ENCODE data around the gene SARS2.

Gene SARS2, protein sequence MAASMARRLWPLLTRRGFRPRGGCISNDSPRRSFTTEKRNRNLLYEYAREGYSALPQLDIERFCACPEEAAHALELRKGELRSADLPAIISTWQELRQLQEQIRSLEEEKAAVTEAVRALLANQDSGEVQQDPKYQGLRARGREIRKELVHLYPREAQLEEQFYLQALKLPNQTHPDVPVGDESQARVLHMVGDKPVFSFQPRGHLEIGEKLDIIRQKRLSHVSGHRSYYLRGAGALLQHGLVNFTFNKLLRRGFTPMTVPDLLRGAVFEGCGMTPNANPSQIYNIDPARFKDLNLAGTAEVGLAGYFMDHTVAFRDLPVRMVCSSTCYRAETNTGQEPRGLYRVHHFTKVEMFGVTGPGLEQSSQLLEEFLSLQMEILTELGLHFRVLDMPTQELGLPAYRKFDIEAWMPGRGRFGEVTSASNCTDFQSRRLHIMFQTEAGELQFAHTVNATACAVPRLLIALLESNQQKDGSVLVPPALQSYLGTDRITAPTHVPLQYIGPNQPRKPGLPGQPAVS

GRCh38 chr19:38929929-38930775, at the start of gene SARS2:
SARS2 (minus strand) TSS chr19:38930763; CDS start chr19:38930736, 27 bp downstream.
- Histone ChIP-seq H3K36me3 (ENCODE audit: control insufficient read depth, insufficient read depth, low read length) (no peaks in the 10 kb centered on the region), H3K9ac (peak within 1 kb of the TSS; percentile 50), H3K27me3 (ENCODE audit: control insufficient read depth, insufficient read depth, low read length) (no peaks in the 10 kb centered on the region), H3K27ac (peak within 1 kb of the TSS; percentile 91), H3K4me2 (ENCODE audit: low read length) (peak within 1 kb of the TSS; percentile 98), H3K4me1 (peaks cover 5% of the 10 kb centered on the region), H3K4me3 (ENCODE audit: low read depth, low read length) (peak within 1 kb of the TSS; percentile 100), H3K9me3 (ENCODE audit: control insufficient read depth, low read length) (no peaks in the 10 kb centered on the region), H3K79me2 (no peaks in the 10 kb centered on the region), H2AFZ (peak within 1 kb of the TSS; percentile 87)
- TF ChIP-seq, protein P1, sequence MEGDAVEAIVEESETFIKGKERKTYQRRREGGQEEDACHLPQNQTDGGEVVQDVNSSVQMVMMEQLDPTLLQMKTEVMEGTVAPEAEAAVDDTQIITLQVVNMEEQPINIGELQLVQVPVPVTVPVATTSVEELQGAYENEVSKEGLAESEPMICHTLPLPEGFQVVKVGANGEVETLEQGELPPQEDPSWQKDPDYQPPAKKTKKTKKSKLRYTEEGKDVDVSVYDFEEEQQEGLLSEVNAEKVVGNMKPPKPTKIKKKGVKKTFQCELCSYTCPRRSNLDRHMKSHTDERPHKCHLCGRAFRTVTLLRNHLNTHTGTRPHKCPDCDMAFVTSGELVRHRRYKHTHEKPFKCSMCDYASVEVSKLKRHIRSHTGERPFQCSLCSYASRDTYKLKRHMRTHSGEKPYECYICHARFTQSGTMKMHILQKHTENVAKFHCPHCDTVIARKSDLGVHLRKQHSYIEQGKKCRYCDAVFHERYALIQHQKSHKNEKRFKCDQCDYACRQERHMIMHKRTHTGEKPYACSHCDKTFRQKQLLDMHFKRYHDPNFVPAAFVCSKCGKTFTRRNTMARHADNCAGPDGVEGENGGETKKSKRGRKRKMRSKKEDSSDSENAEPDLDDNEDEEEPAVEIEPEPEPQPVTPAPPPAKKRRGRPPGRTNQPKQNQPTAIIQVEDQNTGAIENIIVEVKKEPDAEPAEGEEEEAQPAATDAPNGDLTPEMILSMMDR (IDR thresholded peaks at IDR 0.05), result peak; percentile 100

DNA sequence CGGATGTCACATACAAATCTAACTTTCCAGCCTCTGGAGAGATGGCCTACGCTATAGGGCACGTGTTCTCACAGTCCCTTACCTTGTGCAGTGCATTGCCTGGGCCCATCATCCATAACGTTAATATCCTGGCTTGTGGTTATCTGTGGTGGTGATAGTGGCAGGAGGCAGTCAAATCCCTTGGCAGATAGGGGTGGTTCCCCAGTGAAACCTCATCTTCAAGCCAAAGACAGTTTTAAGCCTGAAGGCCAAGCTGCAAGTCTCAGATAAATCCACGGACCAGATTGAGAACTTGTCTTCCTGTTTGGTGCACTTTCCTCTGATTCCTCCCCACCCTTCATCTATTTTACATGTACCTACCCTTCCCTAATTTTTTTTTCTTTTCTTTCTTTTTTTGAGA, 49.2 kb upstream of the SARS2 start:
- TF ChIP-seq, protein P1 (IDR thresholded peaks at IDR 0.05), result no peak
- Histone ChIP-seq H2AFZ (no peak overlapping the region), H3K4me3 (ENCODE audit: low read depth, low read length) (no peak overlapping the region), H3K4me1 (no peaks in the 10 kb centered on the region), H3K27me3 (ENCODE audit: control insufficient read depth, insufficient read depth, low read length) (no peaks in the 10 kb centered on the region), H3K9ac (no peak overlapping the region), H3K79me2 (no peaks in the 10 kb centered on the region), H3K4me2 (ENCODE audit: low read length) (no peak overlapping the region), H3K27ac (no peak overlapping the region), H3K9me3 (ENCODE audit: control insufficient read depth, low read length) (no peaks in the 10 kb centered on the region), H3K36me3 (ENCODE audit: control insufficient read depth, insufficient read depth, low read length) (no peaks in the 10 kb centered on the region)

DNA sequence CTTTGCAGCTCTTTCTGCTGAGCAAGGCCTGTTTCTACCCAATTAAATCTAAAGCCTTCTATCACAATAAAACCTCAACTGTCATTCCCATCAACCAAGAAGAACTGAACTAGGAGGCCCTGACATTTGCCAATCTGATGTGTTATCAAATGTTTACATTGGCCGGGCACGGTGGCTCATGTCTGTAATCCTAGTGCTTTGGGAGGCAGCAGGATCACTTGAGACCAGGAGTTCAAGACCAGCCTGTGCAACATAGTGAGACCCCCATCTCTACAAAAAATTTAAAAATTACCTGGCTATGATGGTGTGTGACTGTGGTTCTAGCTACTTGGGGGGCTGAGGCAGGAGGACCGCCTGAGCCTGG, 47.7 kb upstream of the SARS2 start:
- peak overlapping the region; percentile 9 for H3K4me2 ChIP-seq (ENCODE audit: low read length)
- H3K9me3 ChIP-seq (ENCODE audit: control insufficient read depth, low read length), result no peaks in the 10 kb centered on the region
- H3K27me3 ChIP-seq (ENCODE audit: control insufficient read depth, insufficient read depth, low read length), result no peaks in the 10 kb centered on the region
- TF ChIP-seq, protein P1 (IDR thresholded peaks at IDR 0.05), result no peak
- H3K79me2 ChIP-seq, result peaks cover 2% of the 10 kb centered on the region
- H3K9ac ChIP-seq, result no peak overlapping the region
- peak overlapping the region; percentile 59 for H3K27ac ChIP-seq
- no peaks in the 10 kb centered on the region for H3K36me3 ChIP-seq (ENCODE audit: control insufficient read depth, insufficient read depth, low read length)
- H3K4me1 ChIP-seq, result no peaks in the 10 kb centered on the region
- no peak overlapping the region for H3K4me3 ChIP-seq (ENCODE audit: low read depth, low read length)
- peak overlapping the region; percentile 71 for H2AFZ ChIP-seq

DNA sequence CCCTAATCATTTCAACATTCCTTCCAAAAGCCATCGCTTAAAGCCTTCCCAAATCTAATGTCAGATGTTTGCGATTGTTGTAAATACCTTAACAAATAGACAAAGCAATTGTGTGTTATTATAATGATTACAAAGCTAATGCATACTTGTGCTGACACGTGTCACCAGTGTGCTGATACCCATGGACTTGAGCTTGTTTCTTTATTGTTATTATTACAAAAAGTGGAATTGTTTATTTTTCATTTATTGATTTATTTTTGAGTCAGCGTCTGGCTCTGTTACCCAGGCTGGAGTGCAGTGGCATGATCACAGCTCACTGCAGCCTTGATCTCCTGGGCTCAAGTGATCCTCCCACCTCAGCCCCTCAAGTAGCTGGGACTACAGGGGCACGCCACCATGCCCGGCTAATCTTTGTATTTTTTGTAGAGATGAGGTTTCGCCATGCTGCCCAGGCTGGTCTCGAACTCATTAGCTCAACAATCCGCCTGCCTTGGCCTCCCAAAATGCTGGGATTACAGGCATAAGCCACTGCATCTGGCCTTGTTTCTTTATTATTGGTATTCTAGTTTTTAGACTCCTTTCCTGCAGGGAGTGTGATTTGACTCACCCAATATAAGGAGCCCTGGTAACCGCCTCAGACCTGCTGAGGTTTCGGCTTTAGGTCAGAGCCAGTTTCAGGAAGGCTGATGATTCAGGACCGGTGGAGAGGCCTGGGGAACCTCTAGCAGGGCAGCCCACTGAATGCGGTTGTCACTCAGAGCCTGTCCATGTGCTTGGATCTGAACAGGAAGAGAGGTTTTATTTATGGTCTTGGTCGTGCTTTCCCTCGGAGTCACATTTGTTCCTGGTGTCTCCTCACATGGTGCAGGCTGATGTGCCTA, 47.1 kb upstream of the SARS2 start:
- TF ChIP-seq, protein P1 (IDR thresholded peaks at IDR 0.05), result no peak
- peaks cover 5% of the 10 kb centered on the region for H3K79me2 ChIP-seq
- peak overlapping the region; percentile 59 for H3K27ac ChIP-seq
- no peak overlapping the region for H3K9ac ChIP-seq
- H3K36me3 ChIP-seq (ENCODE audit: control insufficient read depth, insufficient read depth, low read length), result no peaks in the 10 kb centered on the region
- no peaks in the 10 kb centered on the region for H3K9me3 ChIP-seq (ENCODE audit: control insufficient read depth, low read length)
- peak overlapping the region; percentile 9 for H3K4me2 ChIP-seq (ENCODE audit: low read length)
- H3K27me3 ChIP-seq (ENCODE audit: control insufficient read depth, insufficient read depth, low read length), result no peaks in the 10 kb centered on the region
- peak overlapping the region; percentile 71 for H2AFZ ChIP-seq
- no peaks in the 10 kb centered on the region for H3K4me1 ChIP-seq
- H3K4me3 ChIP-seq (ENCODE audit: low read depth, low read length), result no peak overlapping the region

All from parathyroid adenoma (tissue), 2 donors.